Adrenal gland (tissue), 12 donors: ENCODE data around the gene PRDM11. TPM values are rescaled to one million over a fixed set of nuclear protein-coding genes. Genes with fewer than 3 reads are reported as not detected.
A peak's percentile ranks its signal among the peaks of the same experiment; 100 is the strongest.
"Not testable (repeated sequence)": the region's sequence is repeated elsewhere in the genome, so short reads cannot be mapped to it uniquely, and the experiment has no call there.

ENCODE experiments used
- DNase-seq, 7 donors: peaks; one replicate each; pipeline ENCODE4 v3.0.0-alpha.2; 2019 to 2020
- H3K27ac ChIP-seq, 5 donors: fragments of 200-600 bp; sonication (generic) in 4 of 5; 1 replicate in 3 of 5; 2 replicates in 2 of 5; pipeline versions ENCODE4 v1.5.1 to v1.8.0; 2016 to 2020; ENCODE audit warnings: mild to moderate bottlenecking in 1 of 5
- H3K27me3 ChIP-seq: fragments of 200-600 bp; 2 replicates; pipeline ENCODE4 v1.8.0; 2021
- H3K36me3 ChIP-seq, 2 donors: fragments of 200-600 bp; replicated peaks in 1 of 2; 1 replicate in 1 of 2; 2 replicates in 1 of 2; pipeline versions ENCODE4 v1.5.1 to v1.8.0; 2018 to 2022
- H3K4me1 ChIP-seq, 2 donors: fragments of 200-600 bp; replicated peaks in 1 of 2; 1 replicate in 1 of 2; 2 replicates in 1 of 2; pipeline versions ENCODE4 v1.5.1 to v1.8.0; 2018 to 2021
- H3K4me3 ChIP-seq, 4 donors: fragments of 200-600 bp; sonication (generic) in 3 of 4; one replicate each; pipeline ENCODE4 v1.5.1; 2016 to 2018
- H3K9me3 ChIP-seq, 3 donors: fragments of 200-600 bp; sonication (generic) in 1 of 3; replicated peaks in 1 of 3; 1 replicate in 2 of 3; 2 replicates in 1 of 3; pipeline versions ENCODE4 v1.5.1 to v1.8.0; 2016 to 2021
- POLR2A ChIP-seq, 2 donors: fragments of 450-650 bp; IDR thresholded peaks; one replicate each; pipeline ENCODE4 v1.6.1; 2017; ENCODE audit warnings: antibody characterized with exemption in 2 of 2, mild to moderate bottlenecking in 2 of 2, moderate library complexity in 1 of 2
- WGBS, 4 donors: extraction: QIAGEN DNeasy Blood & Tissue Kit in 2 of 4; methylation state at CpG; one replicate each; pipeline versions ENCODE4 v1.1.5 to v1.1.7; 2013 to 2017; 5-methylcytosine and 5-hydroxymethylcytosine counted together
- intact Hi-C, 2 donors: fragments of 100-400 bp; cut with DNase I; formaldehyde crosslinking; loops; one replicate each; pipeline versions ENCODE4 v1.14.1 to v1.15.0; 2022 to 2023
- polyA plus RNA-seq, 3 donors: library from polyadenylated mRNA; stranded (reverse); fragments of 200-250 nt in 2 of 3; fragments of 350-450 nt in 1 of 3; fragmentation: Illumina TruSeq in 1 of 3; extraction: RNeasy Lipid Tissue Mini Kit (QIAGEN cat#74804) in 1 of 3; gene quantifications; one replicate each; pipeline ENCODE4 v1.2.3, GENCODE V29; 2013 to 2014
- total RNA-seq, 9 donors: library from RNA; depleted of rRNA in 4 of 9; stranded (reverse); fragments of >200 nt in 4 of 9; fragments of 120-200 nt in 1 of 9; fragmentation: NEBNext Ultra II Directional in 1 of 9; extraction: Animal tissue kit (Norgen Biotek cat#: 25700) in 1 of 9; gene quantifications; one replicate each; pipeline versions ENCODE4 v1.1.0 to v1.2.4, GENCODE V29; 2013 to 2023
- TF ChIP-seq, protein P1 (sequence below), 6 experiments: fragments of 450-650 bp in 4 of 6; fragments of 200-600 bp in 2 of 6; sonication (generic) in 1 of 6; IDR thresholded peaks; 1 replicate in 5 of 6; 2 replicates in 1 of 6; pipeline versions ENCODE4 v1.5.1 to v1.8.0; 2016 to 2021; ENCODE audit warnings: antibody characterized with exemption in 6 of 6, mild to moderate bottlenecking in 2 of 6, moderate library complexity in 1 of 6
- donor health status: healthy with polysubstance abuse.
- donor health status: Bipolar disorder and iron deficiency.
- donor health status: DM: yes; HTN: yes; CAD: no.
- donor health status: DM: no; HTN: no; CAD: no.
- donor health status: DM: no; HTN: no; CAD: no.
- donor health status: DM: yes; HTN: yes; CAD: no.

Gene PRDM11
- total and polyA plus RNA-seq, 12 donors, result 3.3 to 16.9 (median 11.9) TPM

DNA sequence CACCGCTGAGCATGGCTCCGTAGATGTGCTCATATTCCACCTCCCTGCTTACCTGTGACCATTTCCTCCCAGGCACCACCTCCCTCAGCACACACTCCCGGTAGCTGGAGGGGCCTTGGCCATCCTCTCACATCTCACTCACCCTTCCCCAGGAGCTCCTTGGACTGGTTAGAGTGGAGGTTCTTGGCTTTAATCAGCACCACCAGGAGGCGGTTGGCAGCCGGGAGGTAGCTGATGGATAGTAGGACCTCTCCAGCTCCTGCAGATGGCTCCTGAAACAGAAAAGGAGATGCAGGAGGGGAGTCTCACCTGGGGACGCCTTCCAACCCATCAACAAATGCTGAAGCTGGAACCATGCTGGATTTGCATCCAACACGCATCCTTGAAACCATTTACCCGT, 99.8 kb downstream of the PRDM11 start:
- WGBS, 4 donors, result 90 to 94% (median 92%) methylated on average over 8 of the region's 8 CpGs
- TF ChIP-seq, protein P1, sequence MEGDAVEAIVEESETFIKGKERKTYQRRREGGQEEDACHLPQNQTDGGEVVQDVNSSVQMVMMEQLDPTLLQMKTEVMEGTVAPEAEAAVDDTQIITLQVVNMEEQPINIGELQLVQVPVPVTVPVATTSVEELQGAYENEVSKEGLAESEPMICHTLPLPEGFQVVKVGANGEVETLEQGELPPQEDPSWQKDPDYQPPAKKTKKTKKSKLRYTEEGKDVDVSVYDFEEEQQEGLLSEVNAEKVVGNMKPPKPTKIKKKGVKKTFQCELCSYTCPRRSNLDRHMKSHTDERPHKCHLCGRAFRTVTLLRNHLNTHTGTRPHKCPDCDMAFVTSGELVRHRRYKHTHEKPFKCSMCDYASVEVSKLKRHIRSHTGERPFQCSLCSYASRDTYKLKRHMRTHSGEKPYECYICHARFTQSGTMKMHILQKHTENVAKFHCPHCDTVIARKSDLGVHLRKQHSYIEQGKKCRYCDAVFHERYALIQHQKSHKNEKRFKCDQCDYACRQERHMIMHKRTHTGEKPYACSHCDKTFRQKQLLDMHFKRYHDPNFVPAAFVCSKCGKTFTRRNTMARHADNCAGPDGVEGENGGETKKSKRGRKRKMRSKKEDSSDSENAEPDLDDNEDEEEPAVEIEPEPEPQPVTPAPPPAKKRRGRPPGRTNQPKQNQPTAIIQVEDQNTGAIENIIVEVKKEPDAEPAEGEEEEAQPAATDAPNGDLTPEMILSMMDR (IDR thresholded peaks at IDR 0.05), result no peak
- TF ChIP-seq POLR2A (IDR thresholded peaks at IDR 0.05), result no peak
- no peak for DNase-seq
- Histone ChIP-seq H3K27me3 (no peaks in the 10 kb centered on the region), H3K27ac (no peak overlapping the region), H3K36me3 (no peaks in the 10 kb centered on the region), H3K4me3 (no peak overlapping the region), H3K4me1 (no peaks in the 10 kb centered on the region), H3K9me3 (no peaks in the 10 kb centered on the region)
- intact Hi-C loops, result no loop called here

DNA sequence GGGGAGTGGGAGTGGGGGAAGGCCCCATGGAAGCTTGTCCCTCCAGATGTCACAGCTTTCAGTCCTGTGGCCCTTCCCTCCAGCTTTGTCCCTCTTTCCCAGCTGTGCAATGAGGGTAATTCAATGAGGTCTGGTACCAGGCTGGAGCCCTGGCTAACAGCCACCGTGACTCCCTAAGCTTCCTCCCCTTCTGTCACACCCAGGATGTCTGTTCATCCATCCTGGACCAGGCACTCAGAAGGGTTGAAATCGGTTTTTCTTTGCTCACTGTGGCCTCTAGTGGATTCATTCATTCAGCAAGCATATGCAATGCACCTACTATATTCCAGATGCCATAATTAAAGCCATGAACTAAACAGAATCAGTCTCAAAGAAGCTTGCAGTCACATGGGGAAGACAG, 101.0 kb downstream of the PRDM11 start:
- WGBS, 4 donors, result 21 to 52% (median 39%) methylated on average over 2 of the region's 2 CpGs
- H3K4me1 ChIP-seq, result no peaks in the 10 kb centered on the region
- no peak overlapping the region for H3K27ac ChIP-seq
- peak in 1 of 7 donors; percentile 59 for DNase-seq
- H3K27me3 ChIP-seq, result no peaks in the 10 kb centered on the region
- no peak overlapping the region for H3K4me3 ChIP-seq
- no peaks in the 10 kb centered on the region for H3K9me3 ChIP-seq
- TF ChIP-seq, protein P1 (IDR thresholded peaks at IDR 0.05), result no peak
- TF ChIP-seq POLR2A (IDR thresholded peaks at IDR 0.05), result no peak
- no peaks in the 10 kb centered on the region for H3K36me3 ChIP-seq
- intact Hi-C loops, result no loop called here

- TF ChIP-seq, protein P1 (IDR thresholded peaks at IDR 0.05), result no peak
- TF ChIP-seq POLR2A (IDR thresholded peaks at IDR 0.05), result no peak
- DNase-seq, result no peak
- no peak overlapping the region for H3K27ac ChIP-seq
- no peaks in the 10 kb centered on the region for H3K9me3 ChIP-seq
- H3K4me1 ChIP-seq, result no peaks in the 10 kb centered on the region
- H3K36me3 ChIP-seq, result no peaks in the 10 kb centered on the region
- intact Hi-C loops, result no loop called here
- WGBS, 4 donors, result 83 to 98% (median 94%) methylated on average over 2 of the region's 2 CpGs
- no peaks in the 10 kb centered on the region for H3K27me3 ChIP-seq
- H3K4me3 ChIP-seq, result no peak overlapping the region
Observed at GRCh38 chr11:45248501-45249011, 102.1 kb downstream of the PRDM11 start.

- H3K9me3 ChIP-seq, intact Hi-C loops: not testable (repeated sequence)
Observed at GRCh38 chr11:45249372-45249771, 102.9 kb downstream of the PRDM11 start.

DNA sequence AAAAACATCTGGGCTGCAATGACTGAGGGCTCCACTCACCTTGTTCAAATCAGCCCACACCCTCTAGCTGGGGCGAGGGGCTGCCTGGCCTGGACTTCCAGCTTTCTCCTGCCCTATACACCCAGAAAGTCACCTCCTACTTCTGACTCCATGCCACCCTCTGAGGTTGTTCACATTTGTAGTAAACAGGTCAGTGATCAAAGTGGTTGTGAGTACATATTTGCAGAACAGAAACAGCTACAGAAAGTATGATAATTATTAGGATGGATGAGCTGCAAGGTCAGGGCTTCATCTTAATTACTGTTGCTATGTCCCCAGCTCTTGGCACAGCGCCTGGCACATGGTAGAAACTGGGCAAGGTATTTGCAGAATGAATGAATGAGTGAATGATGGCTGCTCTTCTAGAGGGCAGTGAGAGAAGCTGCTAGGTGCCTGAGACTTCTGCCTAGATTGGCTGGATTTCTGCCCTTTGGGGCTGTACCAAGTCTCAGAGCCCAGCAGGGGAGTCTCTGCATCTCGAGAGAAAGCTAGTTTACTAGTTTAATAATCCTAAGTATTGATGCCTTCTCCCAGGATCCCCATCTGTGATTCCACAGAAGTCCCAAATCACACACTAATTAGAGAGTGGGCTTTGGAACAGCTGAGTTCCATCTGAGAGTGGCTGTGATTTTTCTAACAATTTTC, 103.7 kb downstream of the PRDM11 start:
- intact Hi-C loops, result loop anchor here in 1 of 2 donors (5.0 kb wide), 1 partner anchor 42 kb away; no protein-coding TSS in a partner anchor
- no peaks in the 10 kb centered on the region for H3K36me3 ChIP-seq

More at GRCh38 chr11:45249372-45249771, 102.9 kb downstream of the PRDM11 start:
- not testable (repeated sequence) for H3K27me3 ChIP-seq, DNase-seq, H3K27ac ChIP-seq, H3K4me3 ChIP-seq, H3K36me3 ChIP-seq, H3K4me1 ChIP-seq
- WGBS, 4 donors, result 93 to 100% (median 97%) methylated on average over 1 of the region's 1 CpG

More for the DNA sequence above, 103.7 kb downstream of the PRDM11 start:
- no peaks in the 10 kb centered on the region for H3K4me1 ChIP-seq
- no peaks in the 10 kb centered on the region for H3K27me3 ChIP-seq
- TF ChIP-seq, protein P1 (IDR thresholded peaks at IDR 0.05), result no peak
- TF ChIP-seq POLR2A (IDR thresholded peaks at IDR 0.05), result no peak
- 50 to 67% (median 62%) methylated on average over 3 of the region's 3 CpGs for WGBS, 4 donors
- no peaks in the 10 kb centered on the region for H3K9me3 ChIP-seq
- no peak overlapping the region for H3K4me3 ChIP-seq
- DNase-seq, result no peak
- H3K27ac ChIP-seq, result no peak overlapping the region
